ENCODE measurements around the gene ADGRL4.

- TF ChIP-seq CTCF (IDR thresholded peaks at IDR 0.05), result no peak
- TF ChIP-seq POLR2AphosphoS5 (IDR thresholded peaks at IDR 0.05), result no peak
- TF ChIP-seq EP300 (IDR thresholded peaks at IDR 0.05), result no peak
These were observed 163.0 kb downstream of the ADGRL4 start for GRCh38 chr1:78843546-78843945.

Measured in sigmoid colon (tissue), 4 donors.